OCI-LY7 (cell line): ENCODE data around the gene CCNL1. TPM values are rescaled to one million over a fixed set of nuclear protein-coding genes. Genes with fewer than 3 reads are reported as not detected.

ENCODE experiments used
- BruUV-seq: library from RNA; stranded (reverse); fragments of 400-500 nt; replicated peaks from 2 replicates; lab custom pipeline; 2021; lab: Mats Ljungman, UMichigan
- CTCF ChIA-PET: fragments of 300-600 bp; sonication (Branson Sonifier 250); formaldehyde crosslinking; loops from one replicate; lab custom pipeline; 2022; ENCODE audit warnings: antibody characterized with exemption; ENCODE audit not compliant: unreplicated experiment; lab: Charles Lee
- POLR2A ChIA-PET: fragments of 300-600 bp; sonication (Branson Sonifier 250); formaldehyde crosslinking; loops from one replicate; lab custom pipeline; 2022; ENCODE audit warnings: antibody characterized with exemption; lab: Charles Lee
- DNase-seq: peaks from one replicate; pipeline ENCODE4 v3.0.0-alpha.2; 2015; ENCODE audit warnings: low spot score
- H2AFZ ChIP-seq: fragments of 200-600 bp; sonication (generic), shearing (Covaris generic); 2 replicates; pipeline ENCODE4 v1.6.1; 2014; ENCODE audit warnings: mild to moderate bottlenecking, antibody characterized with exemption, low read length, moderate library complexity
- H3K27ac ChIP-seq: fragments of 200-600 bp; sonication (generic); 2 replicates; pipeline ENCODE4 v1.5.1; 2014; ENCODE audit warnings: mixed run types, low read depth, mild to moderate bottlenecking, moderate library complexity, low read length, inconsistent platforms; ENCODE audit not compliant: poor library complexity, severe bottlenecking
- H3K36me3 ChIP-seq: fragments of 200-600 bp; sonication (generic); 2 replicates; pipeline ENCODE4 v1.6.1; 2014; ENCODE audit warnings: mild to moderate bottlenecking, antibody characterized with exemption, low read length, moderate library complexity, mixed read lengths; ENCODE audit not compliant: insufficient read depth
- H3K4me1 ChIP-seq: fragments of 200-600 bp; sonication (generic); 2 replicates; pipeline ENCODE4 v1.5.1; 2014; ENCODE audit warnings: mild to moderate bottlenecking, low read length; ENCODE audit not compliant: insufficient read depth, poor library complexity, severe bottlenecking
- H3K4me2 ChIP-seq: fragments of 200-600 bp; sonication (generic); 2 replicates; pipeline ENCODE4 v1.6.1; 2014; ENCODE audit warnings: mild to moderate bottlenecking, low read length
- H3K4me3 ChIP-seq: fragments of 200-600 bp; sonication (generic); 2 replicates; pipeline ENCODE4 v1.5.1; 2014; ENCODE audit warnings: mild to moderate bottlenecking, low read depth, low read length; ENCODE audit not compliant: poor library complexity, severe bottlenecking
- H3K79me2 ChIP-seq: fragments of 200-600 bp; sonication (generic); 2 replicates; pipeline ENCODE4 v1.6.1; 2016; ENCODE audit warnings: low read depth, mild to moderate bottlenecking, low read length, moderate library complexity, mixed read lengths; ENCODE audit not compliant: insufficient read depth
- H3K9me2 ChIP-seq: fragments of 200-600 bp; sonication (generic); 2 replicates; pipeline ENCODE4 v1.6.1; 2016; ENCODE audit warnings: mild to moderate bottlenecking, low read length, mixed read lengths; ENCODE audit not compliant: insufficient read depth
- H3K9me3 ChIP-seq: fragments of 200-600 bp; sonication (generic); 2 replicates; pipeline ENCODE4 v1.6.1; 2014; ENCODE audit warnings: mild to moderate bottlenecking, mixed run types, low read length, mixed read lengths
- H4K20me1 ChIP-seq: fragments of 200-600 bp; sonication (generic); 2 replicates; pipeline ENCODE4 v1.6.1; 2014; ENCODE audit warnings: mild to moderate bottlenecking, antibody characterized with exemption, low read length, moderate library complexity, mixed read lengths; ENCODE audit not compliant: insufficient read depth
- EZH2phosphoT487 ChIP-seq: fragments of 200-600 bp; sonication (generic); IDR thresholded peaks from 2 replicates; pipeline ENCODE4 v1.6.1; 2018; ENCODE audit warnings: low read depth, borderline replicate concordance, mild to moderate bottlenecking, mixed run types, antibody characterized with exemption, low read length, moderate library complexity, mixed read lengths
- intact Hi-C: fragments of 100-400 bp; cut with micrococcal nuclease; formaldehyde crosslinking; loops from one replicate; pipeline ENCODE4 v1.10.0; 2022; ENCODE audit not compliant: unreplicated experiment
- total RNA-seq, 2 experiments: library from RNA; depleted of rRNA in 1 of 2; stranded (reverse); fragments of >200 nt in 1 of 2; shearing (Covaris generic) in 1 of 2; gene quantifications; 2 replicates each; pipeline ENCODE4 v1.2.3, GENCODE V29; 2014 to 2022
- TF ChIP-seq, protein P1 (sequence below): fragments of 200-600 bp; sonication (generic); conservative IDR thresholded peaks from 2 replicates; pipeline ENCODE4 v1.5.1; 2014; ENCODE audit warnings: mild to moderate bottlenecking, antibody characterized with exemption, low read length, moderate library complexity, mixed read lengths

CCNL1 gene
- total RNA-seq, 2 experiments from 2014 or later, result 158 to 280 TPM

DNA sequence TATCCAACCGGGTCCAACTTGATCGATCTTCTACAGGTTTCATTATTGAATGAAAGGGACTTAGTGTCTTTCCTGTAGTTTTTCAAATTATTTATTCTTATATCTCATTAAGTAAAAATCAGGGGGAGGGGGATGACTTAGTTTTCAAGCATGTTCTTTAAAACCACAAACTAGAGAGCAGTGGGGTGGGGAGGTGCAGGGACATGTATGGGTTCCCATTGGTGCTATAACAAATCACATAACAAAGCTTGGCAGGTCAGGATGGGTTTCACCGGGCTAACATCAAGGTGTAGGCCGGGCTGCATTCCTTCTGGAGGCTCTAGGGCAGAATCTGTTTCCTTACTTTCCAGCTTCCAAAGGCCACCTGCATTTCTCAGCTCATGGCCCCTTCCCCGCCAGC is 32.7 kb downstream of the CCNL1 start:
- no peak for DNase-seq
- H3K9me2 ChIP-seq, result no peaks in the 10 kb centered on the region
- no TSS peak for BruUV-seq
- intact Hi-C loops, result no loop called here
- H3K4me2 ChIP-seq, result no peak overlapping the region
- no peak overlapping the region for H2AFZ ChIP-seq
- TF ChIP-seq EZH2phosphoT487, result no peak
- TF ChIP-seq, protein P1, sequence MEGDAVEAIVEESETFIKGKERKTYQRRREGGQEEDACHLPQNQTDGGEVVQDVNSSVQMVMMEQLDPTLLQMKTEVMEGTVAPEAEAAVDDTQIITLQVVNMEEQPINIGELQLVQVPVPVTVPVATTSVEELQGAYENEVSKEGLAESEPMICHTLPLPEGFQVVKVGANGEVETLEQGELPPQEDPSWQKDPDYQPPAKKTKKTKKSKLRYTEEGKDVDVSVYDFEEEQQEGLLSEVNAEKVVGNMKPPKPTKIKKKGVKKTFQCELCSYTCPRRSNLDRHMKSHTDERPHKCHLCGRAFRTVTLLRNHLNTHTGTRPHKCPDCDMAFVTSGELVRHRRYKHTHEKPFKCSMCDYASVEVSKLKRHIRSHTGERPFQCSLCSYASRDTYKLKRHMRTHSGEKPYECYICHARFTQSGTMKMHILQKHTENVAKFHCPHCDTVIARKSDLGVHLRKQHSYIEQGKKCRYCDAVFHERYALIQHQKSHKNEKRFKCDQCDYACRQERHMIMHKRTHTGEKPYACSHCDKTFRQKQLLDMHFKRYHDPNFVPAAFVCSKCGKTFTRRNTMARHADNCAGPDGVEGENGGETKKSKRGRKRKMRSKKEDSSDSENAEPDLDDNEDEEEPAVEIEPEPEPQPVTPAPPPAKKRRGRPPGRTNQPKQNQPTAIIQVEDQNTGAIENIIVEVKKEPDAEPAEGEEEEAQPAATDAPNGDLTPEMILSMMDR, result no peak
- CTCF ChIA-PET, result interaction anchor here (0.6 kb wide), 1 partner anchor 38 kb away, joined by 3 read pairs; no protein-coding TSS in a partner anchor
- H3K79me2 ChIP-seq, result no peaks in the 10 kb centered on the region
- no peaks in the 10 kb centered on the region for H3K9me3 ChIP-seq
- no peak overlapping the region for H3K27ac ChIP-seq
- H3K4me1 ChIP-seq, result peaks cover 21% of the 10 kb centered on the region
- POLR2A ChIA-PET, result interaction anchor here (0.7 to 2.2 kb wide), 6 partner anchors 12 to 454 kb away, joined by 3 to 11 read pairs (median 4); no protein-coding TSS in a partner anchor
- H3K4me3 ChIP-seq, result no peak overlapping the region
- no peaks in the 10 kb centered on the region for H4K20me1 ChIP-seq
- H3K36me3 ChIP-seq, result no peaks in the 10 kb centered on the region

DNA sequence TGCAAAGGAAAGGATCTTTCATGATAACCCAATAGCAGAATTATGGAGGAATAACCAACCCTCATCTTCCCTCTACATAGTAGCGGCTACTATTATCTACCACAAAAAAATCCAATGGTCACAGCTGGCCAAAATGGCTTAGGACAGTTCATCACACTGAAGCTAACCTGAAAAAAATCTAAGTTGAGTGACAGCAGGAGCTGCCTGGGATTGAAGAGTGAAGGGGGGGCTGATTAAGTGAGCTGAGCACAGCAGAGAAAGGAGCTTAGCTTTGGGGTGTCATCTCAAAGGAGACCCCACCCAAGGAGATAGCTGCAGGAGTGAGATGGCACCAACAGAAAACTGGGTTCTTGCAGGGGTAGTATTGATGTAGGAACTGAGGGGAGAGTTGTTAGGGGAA is 33.6 kb downstream of the CCNL1 start:
- Histone ChIP-seq H3K9me3 (no peaks in the 10 kb centered on the region), H3K9me2 (no peaks in the 10 kb centered on the region), H3K4me1 (peaks cover 21% of the 10 kb centered on the region), H3K4me2 (no peak overlapping the region), H3K79me2 (no peaks in the 10 kb centered on the region), H4K20me1 (no peaks in the 10 kb centered on the region), H2AFZ (no peak overlapping the region), H3K27ac (no peak overlapping the region), H3K36me3 (no peaks in the 10 kb centered on the region), H3K4me3 (no peak overlapping the region)
- no TSS peak for BruUV-seq
- intact Hi-C loops, result no loop called here
- TF ChIP-seq, protein P1, result no peak
- TF ChIP-seq EZH2phosphoT487, result no peak
- POLR2A ChIA-PET, result interaction anchor here (1.2 to 2.2 kb wide), 3 partner anchors 11 to 38 kb away, joined by 4 to 11 read pairs (median 6); no protein-coding TSS in a partner anchor
- no peak for DNase-seq
- CTCF ChIA-PET, result interaction anchor here (1.0 kb wide), 1 partner anchor 11 kb away, joined by 4 read pairs; no protein-coding TSS in a partner anchor

DNA sequence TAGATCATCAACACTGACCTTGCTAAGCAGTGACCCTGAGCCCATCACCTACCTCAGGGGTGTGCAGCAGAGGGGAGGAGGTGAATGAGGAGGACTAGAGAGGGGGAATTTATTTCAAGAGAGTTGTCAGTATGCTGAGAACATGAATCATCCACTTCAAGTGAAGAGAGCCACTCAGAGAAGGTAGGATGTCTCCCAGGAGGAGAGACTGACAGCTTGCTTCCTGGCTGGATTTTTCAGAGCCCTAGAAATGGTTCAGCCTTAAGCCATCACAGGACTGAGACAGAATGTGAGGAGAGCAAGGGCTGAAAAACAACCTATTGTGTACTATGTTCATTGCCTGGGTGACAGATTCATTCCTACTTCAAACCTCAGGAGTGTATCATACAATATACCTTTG is 34.8 kb downstream of the CCNL1 start:
- BruUV-seq, result no TSS peak
- Histone ChIP-seq H3K9me3 (no peaks in the 10 kb centered on the region), H3K4me2 (no peak overlapping the region), H3K4me1 (peaks cover 17% of the 10 kb centered on the region), H4K20me1 (no peaks in the 10 kb centered on the region), H3K27ac (no peak overlapping the region), H3K4me3 (no peak overlapping the region), H3K36me3 (no peaks in the 10 kb centered on the region), H3K79me2 (no peaks in the 10 kb centered on the region), H2AFZ (no peak overlapping the region), H3K9me2 (no peaks in the 10 kb centered on the region)
- CTCF ChIA-PET, result interaction anchor here (1.0 kb wide), 1 partner anchor 9 kb away, joined by 4 read pairs; no protein-coding TSS in a partner anchor
- POLR2A ChIA-PET, result interaction anchor here (0.9 to 1.4 kb wide), 2 partner anchors 16 to 22 kb away, joined by 3 read pairs; no protein-coding TSS in a partner anchor
- intact Hi-C loops, result no loop called here
- TF ChIP-seq EZH2phosphoT487, result no peak
- TF ChIP-seq, protein P1, result no peak
- DNase-seq, result no peak
